Stimulated activated CD4-positive, alpha-beta T cell treated with anti-CD3 and anti-CD28 coated beads, TNF-alpha, amount 100 ng/mL, for 48 hours (primary cell): ENCODE measurements around the gene SURF6.

Source experiments
- DNase-seq, 3 donors: peaks; one replicate each; pipeline ENCODE4 v3.0.0-alpha.2; 2020; ENCODE audit warnings: low read depth in 3 of 3

Gene SURF6

GRCh38 chr9:133367778-133368177 lies 31.8 kb upstream of the SURF6 start:
- no peak for DNase-seq

- no peak for DNase-seq
Observed at GRCh38 chr9:133367221-133367620, 31.2 kb upstream of the SURF6 start.

- DNase-seq: no peak
Observed at GRCh38 chr9:133366435-133366834, 30.4 kb upstream of the SURF6 start.

- DNase-seq: no peak
Observed at GRCh38 chr9:133362359-133363044, 26.5 kb upstream of the SURF6 start.

- DNase-seq: no peak
Observed at GRCh38 chr9:133361507-133362092, 25.6 kb upstream of the SURF6 start.

- DNase-seq: no peak
Observed at GRCh38 chr9:133360400-133361393, 24.7 kb upstream of the SURF6 start.

GRCh38 chr9:133359399-133360175 lies 23.6 kb upstream of the SURF6 start:
- DNase-seq: no peak

GRCh38 chr9:133357656-133358055 lies 21.7 kb upstream of the SURF6 start:
- no peak for DNase-seq

GRCh38 chr9:133356391-133357091 lies 20.6 kb upstream of the SURF6 start, which contains the start of the genes SURF1 and SURF2:
Gene SURF1 (minus strand): TSS chr9:133356487. CDS start chr9:133356453, 34 bp downstream.
Gene SURF2 (plus strand): TSS chr9:133356550. CDS start chr9:133356593, 43 bp downstream.
- DNase-seq: peak; percentile 79 to 90 (median 82)

GRCh38 chr9:133355881-133356357 lies 19.9 kb upstream of the SURF6 start:
- DNase-seq: no peak

GRCh38 chr9:133354766-133355165 lies 18.8 kb upstream of the SURF6 start:
- DNase-seq: no peak

- no peak for DNase-seq
Observed at GRCh38 chr9:133353548-133353947, 17.6 kb upstream of the SURF6 start.

GRCh38 chr9:133352635-133353340 lies 16.8 kb upstream of the SURF6 start:
- no peak for DNase-seq

- no peak for DNase-seq
Observed at GRCh38 chr9:133351908-133352634, 16.1 kb upstream of the SURF6 start.

- DNase-seq: no peak
Observed at GRCh38 chr9:133351526-133351907, 15.5 kb upstream of the SURF6 start.

- no peak for DNase-seq
Observed at GRCh38 chr9:133349965-133350616, 14.1 kb upstream of the SURF6 start.

- DNase-seq: no peak
Observed at GRCh38 chr9:133348718-133349573, 13.0 kb upstream of the SURF6 start.
